ENCODE measurements around the gene CORT. TPM values are rescaled to one million over a fixed set of nuclear protein-coding genes. Genes with fewer than 3 reads are reported as not detected.
A peak's percentile ranks its signal among the peaks of the same experiment; 100 is the strongest.
"Not testable (repeated sequence)": the region's sequence is repeated elsewhere in the genome, so short reads cannot be mapped to it uniquely, and the experiment has no call there.

CORT gene
- total RNA-seq, 1 experiment from 2014 or later, result not detected

- TF ChIP-seq CTCF (IDR thresholded peaks at IDR 0.05; ENCODE audit: unreplicated experiment), result no peak
- CTCF ChIA-PET, result no interaction called here
- no TSS peak for BruUV-seq (replicated peaks)
- H3K4me3 Mint-ChIP-seq (ENCODE audit: low read depth, unreplicated experiment), result peak overlapping the region; percentile 32
- H3K9me3 Mint-ChIP-seq (ENCODE audit: low read depth, unreplicated experiment), result no peaks in the 10 kb centered on the region
- intact Hi-C loops (cut with micrococcal nuclease; ENCODE audit: unreplicated experiment), result no loop called here
- H3K4me1 Mint-ChIP-seq (ENCODE audit: low read depth, unreplicated experiment), result no peaks in the 10 kb centered on the region
- DNase-seq, result peak; percentile 50
- H3K27ac Mint-ChIP-seq (ENCODE audit: unreplicated experiment), result peak overlapping the region; percentile 96
- peaks cover 55% of the 10 kb centered on the region for H3K36me3 Mint-ChIP-seq (ENCODE audit: insufficient read depth, unreplicated experiment)
- no peaks in the 10 kb centered on the region for H3K27me3 Mint-ChIP-seq (ENCODE audit: unreplicated experiment)
These were observed 34.5 kb upstream of the CORT start for GRCh38 chr1:10415211-10415930.

GRCh38 chr1:10415967-10416366 is 33.9 kb upstream of the CORT start:
- H3K27me3 Mint-ChIP-seq (ENCODE audit: unreplicated experiment); H3K4me3 Mint-ChIP-seq (ENCODE audit: low read depth, unreplicated experiment); CTCF ChIA-PET; intact Hi-C loops (cut with micrococcal nuclease; ENCODE audit: unreplicated experiment); H3K9me3 Mint-ChIP-seq (ENCODE audit: low read depth, unreplicated experiment); DNase-seq; H3K4me1 Mint-ChIP-seq (ENCODE audit: low read depth, unreplicated experiment): not testable (repeated sequence)
- TSS peak; percentile 38 for BruUV-seq (replicated peaks)
- Mint-ChIP-seq H3K27ac (ENCODE audit: unreplicated experiment) (peak overlapping the region; percentile 52), H3K36me3 (ENCODE audit: insufficient read depth, unreplicated experiment) (peaks cover 59% of the 10 kb centered on the region)

- H3K4me3 Mint-ChIP-seq (ENCODE audit: low read depth, unreplicated experiment); H3K27ac Mint-ChIP-seq (ENCODE audit: unreplicated experiment); H3K4me1 Mint-ChIP-seq (ENCODE audit: low read depth, unreplicated experiment); BruUV-seq (replicated peaks); intact Hi-C loops (cut with micrococcal nuclease; ENCODE audit: unreplicated experiment); H3K27me3 Mint-ChIP-seq (ENCODE audit: unreplicated experiment); H3K9me3 Mint-ChIP-seq (ENCODE audit: low read depth, unreplicated experiment); DNase-seq: not testable (repeated sequence)
- CTCF ChIA-PET, result interaction anchor here (0.7 to 1.0 kb wide), 2 partner anchors 9 to 152 kb away, joined by 3 read pairs; no protein-coding TSS in a partner anchor
- peaks cover 64% of the 10 kb centered on the region for H3K36me3 Mint-ChIP-seq (ENCODE audit: insufficient read depth, unreplicated experiment)
These were observed 31.1 kb upstream of the CORT start for GRCh38 chr1:10418741-10419140.

- H3K4me1 Mint-ChIP-seq (ENCODE audit: low read depth, unreplicated experiment), result no peaks in the 10 kb centered on the region
- H3K4me3 Mint-ChIP-seq (ENCODE audit: low read depth, unreplicated experiment), result no peak overlapping the region
- CTCF ChIA-PET, result interaction anchor here (0.7 to 1.0 kb wide), 2 partner anchors 9 to 153 kb away, joined by 3 read pairs; no protein-coding TSS in a partner anchor
- no peak for DNase-seq
- TF ChIP-seq CTCF (IDR thresholded peaks at IDR 0.05; ENCODE audit: unreplicated experiment), result no peak
- intact Hi-C loops (cut with micrococcal nuclease; ENCODE audit: unreplicated experiment), result no loop called here
- peaks cover 59% of the 10 kb centered on the region for H3K36me3 Mint-ChIP-seq (ENCODE audit: insufficient read depth, unreplicated experiment)
- no peaks in the 10 kb centered on the region for H3K27me3 Mint-ChIP-seq (ENCODE audit: unreplicated experiment)
- H3K27ac Mint-ChIP-seq (ENCODE audit: unreplicated experiment), result no peak overlapping the region
- no TSS peak for BruUV-seq (replicated peaks)
- no peaks in the 10 kb centered on the region for H3K9me3 Mint-ChIP-seq (ENCODE audit: low read depth, unreplicated experiment)
These were observed 30.5 kb upstream of the CORT start for GRCh38 chr1:10419351-10419750.

GRCh38 chr1:10421637-10422036 is 28.2 kb upstream of the CORT start:
- H3K9me3 Mint-ChIP-seq (ENCODE audit: low read depth, unreplicated experiment), result no peaks in the 10 kb centered on the region
- no peaks in the 10 kb centered on the region for H3K27me3 Mint-ChIP-seq (ENCODE audit: unreplicated experiment)
- DNase-seq, result no peak
- H3K27ac Mint-ChIP-seq (ENCODE audit: unreplicated experiment), result no peak overlapping the region
- H3K4me3 Mint-ChIP-seq (ENCODE audit: low read depth, unreplicated experiment), result no peak overlapping the region
- H3K36me3 Mint-ChIP-seq (ENCODE audit: insufficient read depth, unreplicated experiment), result peaks cover 42% of the 10 kb centered on the region
- BruUV-seq (replicated peaks), result no TSS peak
- no peak for TF ChIP-seq CTCF (IDR thresholded peaks at IDR 0.05; ENCODE audit: unreplicated experiment)
- CTCF ChIA-PET, result interaction anchor here (0.5 kb wide), 1 partner anchor 1227 kb away, joined by 7 read pairs; no protein-coding TSS in a partner anchor
- intact Hi-C loops (cut with micrococcal nuclease; ENCODE audit: unreplicated experiment), result no loop called here
- no peaks in the 10 kb centered on the region for H3K4me1 Mint-ChIP-seq (ENCODE audit: low read depth, unreplicated experiment)
